Stimulated activated CD4-positive, alpha-beta T cell treated with anti-CD3 and anti-CD28 coated beads, Interleukin-12 subunit alpha, Interleukin-12 subunit beta, amount 100 ng/mL, for 48 hours (primary cell): Measurements from ENCODE around the gene ATG3.
"Not testable (repeated sequence)": the region's sequence is repeated elsewhere in the genome, so short reads cannot be mapped to it uniquely, and the experiment has no call there.

Experiments used
- DNase-seq, 3 donors: peaks; one replicate each; pipeline ENCODE4 v3.0.0-alpha.2; 2020; ENCODE audit warnings: low read depth in 2 of 3, low spot score in 1 of 3

ATG3 gene

GRCh38 chr3:112561734-112562529, at the start of gene ATG3, which contains the start of gene SLC35A5:
Gene ATG3 (minus strand): TSS chr3:112561962. CDS start chr3:112561528, 434 bp downstream.
Gene SLC35A5 (plus strand): TSS chr3:112562045. CDS start chr3:112563404, 1,359 bp downstream.
- peak; percentile 97 to 98 (median 97) for DNase-seq

GRCh38 chr3:112610121-112610520, 48.4 kb upstream of the ATG3 start:
- DNase-seq = no peak

- DNase-seq = no peak
These were observed 46.1 kb upstream of the ATG3 start for GRCh38 chr3:112607863-112608262.

GRCh38 chr3:112606098-112606497, 44.3 kb upstream of the ATG3 start:
- DNase-seq = no peak

- DNase-seq = no peak
These were observed 43.5 kb upstream of the ATG3 start for GRCh38 chr3:112605285-112605684.

GRCh38 chr3:112604536-112604935, 42.8 kb upstream of the ATG3 start:
- no peak for DNase-seq

- no peak for DNase-seq
These were observed 40.6 kb upstream of the ATG3 start for GRCh38 chr3:112602217-112602838.

- no peak for DNase-seq
These were observed 37.0 kb upstream of the ATG3 start for GRCh38 chr3:112598731-112599130.

GRCh38 chr3:112597945-112598344, 36.2 kb upstream of the ATG3 start:
- DNase-seq = no peak

- DNase-seq = no peak
These were observed 33.1 kb upstream of the ATG3 start for GRCh38 chr3:112594856-112595255.

- no peak for DNase-seq
These were observed 31.5 kb upstream of the ATG3 start for GRCh38 chr3:112593258-112593657.

GRCh38 chr3:112587336-112587735, 25.6 kb upstream of the ATG3 start:
- no peak for DNase-seq

GRCh38 chr3:112585782-112586181, 24.0 kb upstream of the ATG3 start:
- DNase-seq = no peak

- no peak for DNase-seq
These were observed 21.3 kb upstream of the ATG3 start for GRCh38 chr3:112583105-112583504.

GRCh38 chr3:112582244-112582874, 20.6 kb upstream of the ATG3 start:
- DNase-seq = no peak

GRCh38 chr3:112579697-112580096, 17.9 kb upstream of the ATG3 start:
- DNase-seq = no peak

GRCh38 chr3:112579232-112579631, 17.5 kb upstream of the ATG3 start:
- DNase-seq = no peak

GRCh38 chr3:112572701-112573100, 10.9 kb upstream of the ATG3 start:
- DNase-seq = no peak

GRCh38 chr3:112569265-112569664, 7.5 kb upstream of the ATG3 start:
- no peak for DNase-seq

GRCh38 chr3:112568642-112569041, 6.9 kb upstream of the ATG3 start:
- DNase-seq = no peak

- DNase-seq = no peak
These were observed 3.2 kb upstream of the ATG3 start for GRCh38 chr3:112564940-112565305.

- not testable (repeated sequence) for DNase-seq
These were observed 2.6 kb upstream of the ATG3 start for GRCh38 chr3:112564247-112564939.
